Endothelial cell of umbilical vein (primary cell): Measurements from ENCODE around the gene LRRC23. TPM values are rescaled to one million over a fixed set of nuclear protein-coding genes. Genes with fewer than 3 reads are reported as not detected.

Experiments
- BruUV-seq: library from RNA; stranded (reverse); fragments of 400-500 nt; replicated peaks from 2 replicates; lab custom pipeline; 2021; lab: Mats Ljungman, UMichigan
- CTCF ChIA-PET: fragments of 300-600, 350-600 bp; sonication (Branson Sonifier 250); formaldehyde crosslinking; loops from one replicate; lab custom pipeline; 2021; ENCODE audit warnings: antibody characterized with exemption, inconsistent platforms; lab: Charles Lee
- POLR2A ChIA-PET: fragments of 300-600, 350-600 bp; sonication (Branson Sonifier 250); formaldehyde crosslinking; loops from one replicate; lab custom pipeline; 2021; ENCODE audit warnings: antibody characterized with exemption, inconsistent platforms; lab: Charles Lee
- DNase-seq: peaks from one replicate; pipeline ENCODE4 v3.0.0-alpha.2; 2011; ENCODE audit warnings: low read depth, low spot score
- FAIRE-seq: peaks from 2 replicates; lab custom pipeline; 2011; peaks lifted over from hg19 to GRCh38; lab: Jason Lieb, UNC
- H2AFZ ChIP-seq: 2 replicates; pipeline ENCODE4 v1.6.0; 2012; ENCODE audit warnings: low read depth, low read length, control low read depth, inconsistent platforms
- H3K27ac ChIP-seq: 2 replicates; pipeline ENCODE4 v1.5.1; 2011; ENCODE audit warnings: low read depth, mild to moderate bottlenecking, control low read depth, low read length, moderate library complexity; ENCODE audit not compliant: insufficient read depth
- H3K27me3 ChIP-seq, 2 experiments: 2 replicates each; pipeline versions ENCODE4 v1.6.0 to v1.6.1; 2011; ENCODE audit warnings: low read length in 2 of 2, mixed read lengths in 1 of 2; ENCODE audit not compliant: control insufficient read depth in 2 of 2, insufficient read depth in 2 of 2
- H3K36me3 ChIP-seq, 2 experiments: 2 replicates in 1 of 2; 3 replicates in 1 of 2; pipeline ENCODE4 v1.5.1; 2011; ENCODE audit warnings: low read length in 2 of 2, mild to moderate bottlenecking in 1 of 2, moderate library complexity in 1 of 2; ENCODE audit not compliant: control insufficient read depth in 2 of 2, insufficient read depth in 2 of 2; ENCODE audit errors: extremely low read depth in 1 of 2
- H3K4me1 ChIP-seq: 3 replicates; pipeline ENCODE4 v1.5.1; 2011; ENCODE audit warnings: mild to moderate bottlenecking, low read length; ENCODE audit not compliant: control insufficient read depth, insufficient read depth; ENCODE audit errors: extremely low read depth
- H3K4me2 ChIP-seq: 2 replicates; pipeline ENCODE4 v1.6.1; 2011; ENCODE audit warnings: low read length, control low read depth, mixed read lengths; ENCODE audit not compliant: insufficient read depth
- H3K4me3 ChIP-seq, 3 experiments: fragments of 200-600 bp in 1 of 3; sonication (generic), shearing (Covaris generic) in 1 of 3; replicated peaks in 1 of 3; 2 replicates each; pipeline ENCODE4 v1.5.1; 2011 to 2016; ENCODE audit warnings: control low read depth in 3 of 3, low read length in 3 of 3, mild to moderate bottlenecking in 2 of 3, inconsistent platforms in 1 of 3, low read depth in 1 of 3, moderate library complexity in 1 of 3; ENCODE audit not compliant: insufficient read depth in 1 of 3
- H3K79me2 ChIP-seq: 2 replicates; pipeline ENCODE4 v1.6.0; 2012; ENCODE audit warnings: low read length, inconsistent platforms; ENCODE audit not compliant: control insufficient read depth, insufficient read depth
- H3K9ac ChIP-seq: replicated peaks from 2 replicates; pipeline ENCODE3; 2011; ENCODE audit warnings: low read length, control low read depth; ENCODE audit not compliant: insufficient read depth; ENCODE audit errors: extremely low read depth
- H3K9me1 ChIP-seq: replicated peaks from 3 replicates; pipeline ENCODE4 v1.6.0; 2011; ENCODE audit warnings: mild to moderate bottlenecking, low read length; ENCODE audit not compliant: control insufficient read depth, insufficient read depth; ENCODE audit errors: extremely low read depth
- H3K9me3 ChIP-seq: replicated peaks from 2 replicates; pipeline ENCODE4 v1.5.1; 2012; ENCODE audit warnings: low read length, inconsistent platforms; ENCODE audit not compliant: control insufficient read depth, insufficient read depth
- H4K20me1 ChIP-seq: replicated peaks from 2 replicates; pipeline ENCODE3; 2011; ENCODE audit warnings: mild to moderate bottlenecking, low read length; ENCODE audit not compliant: control insufficient read depth, insufficient read depth; ENCODE audit errors: extremely low read depth
- EZH2 ChIP-seq: IDR thresholded peaks from 2 replicates; pipeline ENCODE4 v1.6.1; 2012; ENCODE audit warnings: borderline replicate concordance, low read depth, mild to moderate bottlenecking, moderate library complexity, low read length, inconsistent platforms; ENCODE audit not compliant: severe bottlenecking
- FOS ChIP-seq: IDR thresholded peaks from 2 replicates; pipeline ENCODE4 v1.6.1; 2011; ENCODE audit warnings: mild to moderate bottlenecking, low read length, moderate library complexity, borderline replicate concordance; ENCODE audit not compliant: insufficient read depth
- GATA2 ChIP-seq: IDR thresholded peaks from 2 replicates; pipeline ENCODE4 v1.7.0; 2011; ENCODE audit warnings: low read depth, mild to moderate bottlenecking, moderate library complexity, mixed read lengths, low read length; ENCODE audit not compliant: insufficient read length, insufficient read depth
- JUN ChIP-seq: IDR thresholded peaks from 2 replicates; pipeline ENCODE4 v1.6.1; 2011; ENCODE audit warnings: borderline replicate concordance, low read depth; ENCODE audit not compliant: insufficient read length, insufficient read depth
- MYC ChIP-seq: IDR thresholded peaks from one replicate; pipeline ENCODE4 v1.6.1; 2011; ENCODE audit warnings: mild to moderate bottlenecking, low read depth, low read length
- POLR2A ChIP-seq: IDR thresholded peaks from 2 replicates; pipeline ENCODE4 v1.6.1; 2012; ENCODE audit warnings: low read depth, mild to moderate bottlenecking, control low read depth, low read length
- POLR2AphosphoS5 ChIP-seq: IDR thresholded peaks from 2 replicates; pipeline ENCODE4 v1.6.1; 2012; ENCODE audit warnings: low read depth, mild to moderate bottlenecking, control low read depth, low read length, moderate library complexity; ENCODE audit not compliant: insufficient read depth
- dilution Hi-C: fragments of 300-500 bp; cut with MboI; formaldehyde crosslinking; loops from one replicate; pipeline ENCODE4 v1.15.0; 2019; ENCODE audit warnings: low sequenced_read_pairs; ENCODE audit not compliant: extremely low pct_ligation_motif_present
- intact Hi-C: fragments of 100-400 bp; cut with micrococcal nuclease; formaldehyde crosslinking; loops from one replicate; pipeline ENCODE4 v1.10.0; 2022
- polyA plus RNA-seq, 4 experiments: library from polyadenylated mRNA; depleted of rRNA in 3 of 4; stranded (reverse) in 3 of 4; unstranded in 1 of 4; fragments of >200 nt; gene quantifications; 2 replicates each; pipeline versions ENCODE4 v1.2.1 to v1.2.3, GENCODE V29; 2011 to 2012; ENCODE audit warnings: missing spikeins in 1 of 4
- total RNA-seq: library from RNA; stranded (reverse); gene quantifications from 2 replicates; pipeline ENCODE4 v1.2.3, GENCODE V29; 2021
- TF ChIP-seq, protein P1 (sequence below), 2 donors: IDR thresholded peaks; 1 replicate in 1 of 2; 2 replicates in 1 of 2; pipeline ENCODE4 v1.5.1; 2011; ENCODE audit warnings: low read length in 2 of 2, mild to moderate bottlenecking in 2 of 2, moderate library complexity in 2 of 2, control low read depth in 1 of 2, inconsistent platforms in 1 of 2, low read depth in 1 of 2; ENCODE audit not compliant: insufficient read depth in 1 of 2; ENCODE audit errors: extremely low read depth in 1 of 2
- TF ChIP-seq, protein P2 (sequence below): IDR thresholded peaks from 2 replicates; pipeline ENCODE4 v1.6.1; 2011; ENCODE audit not compliant: insufficient read depth, insufficient read length

LRRC23 gene
- total and polyA plus RNA-seq, 2 donors (not counting 3 experiments of a cell fraction or from before 2014, with no cell fraction given): 3.1 to 3.5 TPM

DNA sequence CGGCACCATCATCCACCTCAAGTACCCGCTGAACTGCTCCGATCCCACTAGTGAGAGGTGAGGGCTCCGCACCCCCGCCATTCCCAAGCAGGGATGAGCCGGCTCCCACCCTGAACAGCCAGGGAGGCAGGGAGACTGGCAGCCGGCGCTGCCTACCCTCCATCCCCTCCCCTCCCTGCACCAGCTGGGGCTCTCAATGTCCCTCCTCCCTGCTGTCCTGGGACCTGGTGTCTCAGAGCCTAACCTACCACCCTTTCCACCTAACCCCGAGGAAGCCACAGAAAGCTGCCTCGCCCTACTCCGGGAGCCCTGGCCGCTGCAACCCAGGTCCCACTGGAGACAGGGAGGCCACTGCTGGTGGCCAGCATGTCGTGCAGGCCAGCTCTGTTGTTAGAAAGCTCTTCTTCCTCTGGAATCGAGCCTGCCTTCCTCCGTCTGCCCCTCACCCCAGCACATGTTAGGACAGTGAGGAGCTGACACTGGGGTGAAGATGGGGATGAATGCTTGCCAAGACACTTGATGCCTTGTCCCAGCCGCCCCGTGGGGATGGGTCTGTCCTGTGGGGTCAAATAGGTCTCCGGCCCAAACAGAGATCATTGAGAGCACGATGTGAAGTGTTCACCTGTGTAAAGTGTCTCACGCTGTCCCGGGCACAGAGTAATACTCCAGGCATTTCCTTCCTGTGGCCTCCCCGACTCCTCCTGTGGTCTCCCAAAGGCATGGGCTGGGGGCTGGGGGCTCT lies 47.7 kb downstream of the LRRC23 start:
- Histone ChIP-seq H3K9ac (no peak overlapping the region), H3K79me2 (no peaks in the 10 kb centered on the region), H2AFZ (peak overlapping the region; percentile 25), H4K20me1 (no peaks in the 10 kb centered on the region), H3K4me1 (peaks cover 17% of the 10 kb centered on the region), H3K9me1 (no peaks in the 10 kb centered on the region), H3K4me2 (no peak overlapping the region), H3K36me3 (no peaks in the 10 kb centered on the region), H3K27me3 (no peaks in the 10 kb centered on the region), H3K27ac (no peak overlapping the region), H3K9me3 (no peaks in the 10 kb centered on the region), H3K4me3 (no peak overlapping the region)
- intact Hi-C loops: no loop called here
- ChIA-PET POLR2A (no interaction called here), CTCF (interaction anchor here (1.5 kb wide), 2 partner anchors 10 to 12 kb away, joined by 4 to 8 read pairs; no protein-coding TSS in a partner anchor)
- DNase-seq (no peak), FAIRE-seq (no peak)
- BruUV-seq: no TSS peak
- dilution Hi-C loops: no loop called here
- TF ChIP-seq POLR2A: no peak
- TF ChIP-seq, protein P1, sequence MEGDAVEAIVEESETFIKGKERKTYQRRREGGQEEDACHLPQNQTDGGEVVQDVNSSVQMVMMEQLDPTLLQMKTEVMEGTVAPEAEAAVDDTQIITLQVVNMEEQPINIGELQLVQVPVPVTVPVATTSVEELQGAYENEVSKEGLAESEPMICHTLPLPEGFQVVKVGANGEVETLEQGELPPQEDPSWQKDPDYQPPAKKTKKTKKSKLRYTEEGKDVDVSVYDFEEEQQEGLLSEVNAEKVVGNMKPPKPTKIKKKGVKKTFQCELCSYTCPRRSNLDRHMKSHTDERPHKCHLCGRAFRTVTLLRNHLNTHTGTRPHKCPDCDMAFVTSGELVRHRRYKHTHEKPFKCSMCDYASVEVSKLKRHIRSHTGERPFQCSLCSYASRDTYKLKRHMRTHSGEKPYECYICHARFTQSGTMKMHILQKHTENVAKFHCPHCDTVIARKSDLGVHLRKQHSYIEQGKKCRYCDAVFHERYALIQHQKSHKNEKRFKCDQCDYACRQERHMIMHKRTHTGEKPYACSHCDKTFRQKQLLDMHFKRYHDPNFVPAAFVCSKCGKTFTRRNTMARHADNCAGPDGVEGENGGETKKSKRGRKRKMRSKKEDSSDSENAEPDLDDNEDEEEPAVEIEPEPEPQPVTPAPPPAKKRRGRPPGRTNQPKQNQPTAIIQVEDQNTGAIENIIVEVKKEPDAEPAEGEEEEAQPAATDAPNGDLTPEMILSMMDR (IDR thresholded peaks at IDR 0.05; ENCODE audit: extremely low read depth in 1 of 2, insufficient read depth in 1 of 2, low read depth in 1 of 2, low read length in 2 of 2): no peak
- TF ChIP-seq, protein P2, sequence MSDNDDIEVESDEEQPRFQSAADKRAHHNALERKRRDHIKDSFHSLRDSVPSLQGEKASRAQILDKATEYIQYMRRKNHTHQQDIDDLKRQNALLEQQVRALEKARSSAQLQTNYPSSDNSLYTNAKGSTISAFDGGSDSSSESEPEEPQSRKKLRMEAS: no peak
- TF ChIP-seq JUN: no peak
- TF ChIP-seq FOS: no peak
- no peak for TF ChIP-seq MYC
- no peak for TF ChIP-seq POLR2AphosphoS5
- TF ChIP-seq GATA2: no peak
- no peak for TF ChIP-seq EZH2
